Measurements from ENCODE around the gene ZNF584. TPM values are rescaled to one million over a fixed set of nuclear protein-coding genes. Genes with fewer than 3 reads are reported as not detected.

Gene ZNF584
- polyA plus RNA-seq, 1 donor from 2014 or later, result 29.6 TPM

- H3F3A ChIP-seq (ENCODE audit: insufficient read depth, low read length, poor library complexity, severe bottlenecking), result no peaks in the 10 kb centered on the region
- H3K9me3 ChIP-seq (ENCODE audit: low read length), result no peaks in the 10 kb centered on the region
- TF ChIP-seq EP300 (conservative IDR thresholded peaks at IDR 0.05; ENCODE audit: poor library complexity, severe bottlenecking) (no peak), EZH2 (IDR thresholded peaks at IDR 0.05; ENCODE audit: borderline replicate concordance, insufficient read depth, low read length, poor library complexity, severe bottlenecking) (no peak), SMC3 (conservative IDR thresholded peaks at IDR 0.05; ENCODE audit: poor library complexity) (no peak), MXI1 (conservative IDR thresholded peaks at IDR 0.05; ENCODE audit: poor library complexity, severe bottlenecking) (no peak), RAD21 (conservative IDR thresholded peaks at IDR 0.05) (no peak), POLR2AphosphoS5 (IDR thresholded peaks at IDR 0.05) (no peak)
- H3K27me3 ChIP-seq (ENCODE audit: insufficient read depth, low read depth, low read length), result no peaks in the 10 kb centered on the region
- no peaks in the 10 kb centered on the region for H3K9me2 ChIP-seq (ENCODE audit: insufficient read depth, low read length)
- no peak overlapping the region for H3K4me3 ChIP-seq (ENCODE audit: low read length)
- H3K36me3 ChIP-seq (ENCODE audit: insufficient read depth, low read length), result no peaks in the 10 kb centered on the region
- no peak overlapping the region for H3K27ac ChIP-seq (ENCODE audit: low read length)
- H3K79me2 ChIP-seq (replicated peaks; ENCODE audit: insufficient read depth, low read length), result no peaks in the 10 kb centered on the region
- H3K4me2 ChIP-seq (ENCODE audit: low read length), result no peak overlapping the region
- H3K9ac ChIP-seq (ENCODE audit: low read length), result no peak overlapping the region
- H2AFZ ChIP-seq (ENCODE audit: low read depth, low read length), result no peak overlapping the region
- no peaks in the 10 kb centered on the region for H4K20me1 ChIP-seq (ENCODE audit: insufficient read depth)
Measured at GRCh38 chr19:58368561-58369360, 39.7 kb upstream of the ZNF584 start.

GRCh38 chr19:58372311-58373133 is 35.9 kb upstream of the ZNF584 start:
- Histone ChIP-seq H4K20me1 (ENCODE audit: insufficient read depth) (no peaks in the 10 kb centered on the region), H3K27me3 (ENCODE audit: insufficient read depth, low read depth, low read length) (no peaks in the 10 kb centered on the region), H3K9me3 (ENCODE audit: low read length) (no peaks in the 10 kb centered on the region), H3K27ac (ENCODE audit: low read length) (no peak overlapping the region), H3K9me2 (ENCODE audit: insufficient read depth, low read length) (no peaks in the 10 kb centered on the region), H3K4me2 (ENCODE audit: low read length) (no peak overlapping the region), H3K4me3 (ENCODE audit: low read length) (no peak overlapping the region), H2AFZ (ENCODE audit: low read depth, low read length) (no peak overlapping the region), H3K36me3 (ENCODE audit: insufficient read depth, low read length) (no peaks in the 10 kb centered on the region), H3K9ac (ENCODE audit: low read length) (no peak overlapping the region), H3F3A (ENCODE audit: insufficient read depth, low read length, poor library complexity, severe bottlenecking) (no peaks in the 10 kb centered on the region), H3K79me2 (replicated peaks; ENCODE audit: insufficient read depth, low read length) (no peaks in the 10 kb centered on the region)
- TF ChIP-seq REST (IDR thresholded peaks at IDR 0.05; ENCODE audit: borderline replicate concordance) (no peak), RAD21 (conservative IDR thresholded peaks at IDR 0.05) (no peak), POLR2AphosphoS5 (IDR thresholded peaks at IDR 0.05) (no peak)

- H3K9me2 ChIP-seq (ENCODE audit: insufficient read depth, low read length), result no peaks in the 10 kb centered on the region
- H3K9ac ChIP-seq (ENCODE audit: low read length), result no peak overlapping the region
- H2AFZ ChIP-seq (ENCODE audit: low read depth, low read length), result no peak overlapping the region
- H3K9me3 ChIP-seq (ENCODE audit: low read length), result no peaks in the 10 kb centered on the region
- no peaks in the 10 kb centered on the region for H3F3A ChIP-seq (ENCODE audit: insufficient read depth, low read length, poor library complexity, severe bottlenecking)
- no peaks in the 10 kb centered on the region for H3K27me3 ChIP-seq (ENCODE audit: insufficient read depth, low read depth, low read length)
- no peak overlapping the region for H3K4me2 ChIP-seq (ENCODE audit: low read length)
- no peak overlapping the region for H3K4me3 ChIP-seq (ENCODE audit: low read length)
- H3K79me2 ChIP-seq (replicated peaks; ENCODE audit: insufficient read depth, low read length), result no peaks in the 10 kb centered on the region
- H3K36me3 ChIP-seq (ENCODE audit: insufficient read depth, low read length), result no peaks in the 10 kb centered on the region
- TF ChIP-seq EZH2 (IDR thresholded peaks at IDR 0.05; ENCODE audit: borderline replicate concordance, insufficient read depth, low read length, poor library complexity, severe bottlenecking) (no peak), REST (IDR thresholded peaks at IDR 0.05; ENCODE audit: borderline replicate concordance) (no peak), SMC3 (conservative IDR thresholded peaks at IDR 0.05; ENCODE audit: poor library complexity) (no peak), CTCF (IDR thresholded peaks at IDR 0.05; ENCODE audit: poor library complexity, severe bottlenecking) (no peak), RAD21 (conservative IDR thresholded peaks at IDR 0.05) (no peak), MXI1 (conservative IDR thresholded peaks at IDR 0.05; ENCODE audit: poor library complexity, severe bottlenecking) (no peak), TAF1 (IDR thresholded peaks at IDR 0.05; ENCODE audit: low read depth) (no peak), EP300 (conservative IDR thresholded peaks at IDR 0.05; ENCODE audit: poor library complexity, severe bottlenecking) (no peak), POLR2AphosphoS5 (IDR thresholded peaks at IDR 0.05) (no peak)
- H4K20me1 ChIP-seq (ENCODE audit: insufficient read depth), result no peaks in the 10 kb centered on the region
- H3K27ac ChIP-seq (ENCODE audit: low read length), result no peak overlapping the region
Measured at GRCh38 chr19:58374200-58374599, 34.2 kb upstream of the ZNF584 start.

Measured in neural cell (in vitro differentiated cells).